ENCODE measurements around the gene C16orf78. TPM values are rescaled to one million over a fixed set of nuclear protein-coding genes. Genes with fewer than 3 reads are reported as not detected.

C16orf78 gene
- total and polyA plus RNA-seq, 2 of the 8 experiments (the other 6 are each of a cell fraction or from before 2014, with no cell fraction given), result not detected

DNA sequence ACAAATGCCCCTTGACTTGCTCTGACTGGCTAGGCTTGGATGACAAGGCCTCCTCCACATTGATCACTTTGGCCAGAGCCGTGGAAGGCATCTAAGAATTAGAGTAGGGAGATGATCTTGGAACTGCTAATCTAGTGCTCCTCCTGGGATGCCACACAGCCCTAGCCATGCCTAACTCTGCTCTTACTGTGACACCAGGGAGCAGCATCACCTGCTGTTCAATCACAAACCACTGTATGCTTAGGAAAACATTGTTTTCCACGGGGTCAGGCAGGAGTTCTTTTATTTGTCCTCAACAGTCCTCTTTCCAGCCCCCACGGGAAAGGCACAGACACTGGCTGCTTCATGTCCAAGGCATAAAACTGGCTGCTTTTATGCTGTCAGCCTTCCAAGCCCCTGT, 46.3 kb downstream of the C16orf78 start:
- H3K79me2 ChIP-seq (ENCODE audit: control insufficient read depth in 1 of 2, insufficient read depth in 2 of 2, low read length in 2 of 2), result no peaks in the 10 kb centered on the region
- FAIRE-seq, result no peak
- CTCF ChIA-PET (ENCODE audit: partially characterized antibody), result interaction anchor here (0.6 to 2.0 kb wide), 4 partner anchors 9 to 67 kb away, joined by 3 to 7 read pairs (median 4); no protein-coding TSS in a partner anchor
- no peak overlapping the region for H2AK5ac ChIP-seq (ENCODE audit: low read depth, low read length)
- no peak overlapping the region for H3K23ac ChIP-seq (ENCODE audit: insufficient read length)
- no peak overlapping the region for H3K4me2 ChIP-seq (ENCODE audit: insufficient read depth in 1 of 2, low read depth in 2 of 2, low read length in 2 of 2)
- H2BK5ac ChIP-seq (ENCODE audit: low read depth, low read length), result no peak overlapping the region
- TF ChIP-seq, protein P1, sequence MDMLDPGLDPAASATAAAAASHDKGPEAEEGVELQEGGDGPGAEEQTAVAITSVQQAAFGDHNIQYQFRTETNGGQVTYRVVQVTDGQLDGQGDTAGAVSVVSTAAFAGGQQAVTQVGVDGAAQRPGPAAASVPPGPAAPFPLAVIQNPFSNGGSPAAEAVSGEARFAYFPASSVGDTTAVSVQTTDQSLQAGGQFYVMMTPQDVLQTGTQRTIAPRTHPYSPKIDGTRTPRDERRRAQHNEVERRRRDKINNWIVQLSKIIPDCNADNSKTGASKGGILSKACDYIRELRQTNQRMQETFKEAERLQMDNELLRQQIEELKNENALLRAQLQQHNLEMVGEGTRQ (IDR thresholded peaks at IDR 0.05; ENCODE audit: low read length), result no peak
- TF ChIP-seq RAD21 (IDR thresholded peaks at IDR 0.05 in 1 of 2, conservative IDR thresholded peaks at IDR 0.05 in 1 of 2; ENCODE audit: low read depth in 2 of 2, low read length in 2 of 2), result peak; percentile 11 to 20; a peak in 2 of 4 replicates
- H3K9me3 ChIP-seq (ENCODE audit: insufficient read depth in 2 of 2, low read depth in 1 of 2, low read length in 1 of 2), result no peaks in the 10 kb centered on the region
- no peak overlapping the region for H2BK15ac ChIP-seq (ENCODE audit: low read length)
- no peak overlapping the region for H2AFZ ChIP-seq (ENCODE audit: low read length)
- H3K4me1 ChIP-seq (replicated peaks in 1 of 4; ENCODE audit: control insufficient read depth in 3 of 4, insufficient read depth in 4 of 4, low read length in 3 of 4), result no peaks in the 10 kb centered on the region
- no peak overlapping the region for H3K56ac ChIP-seq (replicated peaks; ENCODE audit: insufficient read length, low read depth, low read length)
- H2BK120ac ChIP-seq (replicated peaks; ENCODE audit: low read depth, low read length), result no peak overlapping the region
- H3K9ac ChIP-seq (replicated peaks in 1 of 4; ENCODE audit: extremely low read depth in 1 of 4, low read depth in 3 of 4, low read length in 3 of 4), result no peak overlapping the region
- H3K4me3 ChIP-seq (ENCODE audit: extremely low read depth in 1 of 4, insufficient read depth in 2 of 4, low read depth in 3 of 4, low read length in 4 of 4), result no peak overlapping the region
- H4K20me1 ChIP-seq (replicated peaks in 1 of 2; ENCODE audit: control insufficient read depth in 1 of 2, insufficient read depth in 2 of 2, low read length in 2 of 2), result no peaks in the 10 kb centered on the region
- no peaks in the 10 kb centered on the region for H3K36me3 ChIP-seq (ENCODE audit: control insufficient read depth in 2 of 4, insufficient read depth in 4 of 4, low read length in 3 of 4)
- no peak overlapping the region for H4K91ac ChIP-seq (replicated peaks; ENCODE audit: insufficient read length, low read length)
- POLR2A ChIA-PET (ENCODE audit: partially characterized antibody), result no interaction called here
- H3K27me3 ChIP-seq (replicated peaks in 1 of 4; ENCODE audit: control insufficient read depth in 3 of 4, extremely low read depth in 1 of 4, insufficient read depth in 3 of 4, low read length in 3 of 4), result no peaks in the 10 kb centered on the region; a peak in 1 of 7 replicates
- no peak overlapping the region for H3K14ac ChIP-seq (ENCODE audit: insufficient read length)
- H3K4ac ChIP-seq (replicated peaks; ENCODE audit: insufficient read length, low read depth, low read length), result no peak overlapping the region
- no peak for DNase-seq (ENCODE audit: low read depth in 1 of 2, low spot score in 2 of 2)
- H3K23me2 ChIP-seq (ENCODE audit: low read depth, low read length), result no peaks in the 10 kb centered on the region
- no peak overlapping the region for H2BK12ac ChIP-seq (ENCODE audit: low read depth, low read length)
- no peak overlapping the region for H2BK20ac ChIP-seq (ENCODE audit: low read length)
- no peak overlapping the region for H4K8ac ChIP-seq (ENCODE audit: extremely low read depth, insufficient read depth, low read length)
- H4K5ac ChIP-seq (ENCODE audit: insufficient read length, low read depth, low read length), result no peak overlapping the region
- WGBS, 2 experiments (ENCODE audit: extremely low coverage in 1 of 2, insufficient coverage in 1 of 2, insufficient read length in 1 of 2, insufficient replicate concordance in 2 of 2, low coverage in 1 of 2, low lambda C conversion rate in 2 of 2, missing lambda C conversion rate in 1 of 2), result 87% methylated on average over 3 of the region's 3 CpGs; no CpG with 5 or more reads in 1 of the 2 experiments
- H3K27ac ChIP-seq (ENCODE audit: low read depth, low read length), result no peak overlapping the region
- H3K18ac ChIP-seq (ENCODE audit: extremely low read depth, low read length), result no peak overlapping the region
- H3K79me1 ChIP-seq (ENCODE audit: low read depth, low read length), result no peaks in the 10 kb centered on the region
